HG02885 (cell line): Measurements from ENCODE around the gene ZNF48.
A peak's percentile ranks its signal among the peaks of the same experiment; 100 is the strongest.

ENCODE experiments used
- ATAC-seq: cut with Tn5 transposase; IDR thresholded peaks from one replicate; pipeline ENCODE4 v1.9.1; 2021; ENCODE audit warnings: mild to moderate bottlenecking; ENCODE audit not compliant: unreplicated experiment, poor library complexity

ZNF48 gene

DNA sequence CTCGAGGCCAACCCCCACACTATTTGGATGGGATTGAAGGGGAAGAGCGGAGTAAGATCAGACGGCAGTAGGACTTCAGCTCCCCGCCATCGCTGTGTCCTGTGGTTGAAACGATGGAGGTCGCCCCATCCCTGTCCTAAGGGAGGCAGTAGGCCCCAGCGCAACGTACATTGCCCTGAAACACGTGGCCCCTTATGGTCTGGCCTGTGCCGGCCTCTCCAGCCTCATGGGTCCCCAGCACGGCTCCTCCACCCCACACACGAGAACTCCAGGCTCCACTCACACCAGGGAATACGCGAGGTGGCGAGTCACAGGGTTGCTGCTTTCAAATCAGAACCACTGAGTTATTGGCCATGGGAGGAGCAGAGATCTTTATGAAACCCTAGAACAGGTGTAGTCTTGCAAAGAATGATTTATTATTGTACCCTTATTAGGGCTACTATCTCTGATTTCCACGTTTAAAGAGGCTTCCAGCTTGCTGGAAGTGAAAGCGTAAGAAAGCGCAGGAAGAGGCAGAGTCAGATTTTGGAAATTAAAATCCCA is 35.3 kb downstream of the ZNF48 start:
- ATAC-seq, result peak; percentile 7

DNA sequence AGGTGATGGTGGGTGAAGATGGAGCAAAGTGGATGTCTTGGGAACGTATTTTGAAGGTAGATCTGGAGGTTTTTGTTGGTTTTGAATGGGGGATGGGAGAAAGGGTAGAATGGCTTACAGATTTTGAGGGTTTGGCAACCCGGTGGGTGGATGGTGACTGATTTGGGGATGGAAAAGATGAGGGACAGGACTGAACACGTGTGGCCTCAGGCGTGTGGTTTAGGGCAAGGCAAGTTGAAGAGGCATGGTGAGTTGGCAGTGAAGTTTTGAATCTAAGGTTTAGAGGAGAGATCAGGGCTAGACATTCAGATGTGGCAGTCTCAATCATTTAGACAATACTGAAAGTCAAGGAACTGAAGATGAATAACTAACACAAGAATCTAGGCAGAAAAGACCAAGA is 39.6 kb downstream of the ZNF48 start:
- ATAC-seq, result no peak

DNA sequence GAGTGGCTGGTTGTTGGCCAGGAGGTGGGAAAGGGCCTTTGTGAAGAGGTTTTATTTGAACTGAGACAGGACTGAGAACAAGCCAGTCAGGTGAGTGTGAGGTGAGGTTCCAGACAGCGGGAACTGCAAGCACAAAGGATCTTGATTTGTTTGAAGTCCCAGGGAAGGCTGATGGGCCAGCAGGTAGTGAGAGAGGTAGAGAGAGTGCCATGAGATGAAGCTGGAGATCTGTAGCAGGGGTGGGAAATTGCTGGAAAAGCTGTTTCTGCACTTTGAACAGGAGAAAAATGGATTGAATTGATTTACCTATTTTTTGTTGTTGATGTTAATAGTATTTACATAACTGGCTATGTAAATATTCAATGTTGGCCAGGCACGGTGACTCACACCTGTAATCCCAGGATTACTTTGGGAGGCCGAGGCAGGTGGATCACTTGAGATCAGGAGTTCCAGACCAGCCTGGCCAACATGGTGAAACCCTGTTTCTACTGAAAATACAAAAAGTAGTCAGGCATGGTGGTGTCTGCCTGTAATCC is 42.4 kb downstream of the ZNF48 start:
- ATAC-seq, result no peak

DNA sequence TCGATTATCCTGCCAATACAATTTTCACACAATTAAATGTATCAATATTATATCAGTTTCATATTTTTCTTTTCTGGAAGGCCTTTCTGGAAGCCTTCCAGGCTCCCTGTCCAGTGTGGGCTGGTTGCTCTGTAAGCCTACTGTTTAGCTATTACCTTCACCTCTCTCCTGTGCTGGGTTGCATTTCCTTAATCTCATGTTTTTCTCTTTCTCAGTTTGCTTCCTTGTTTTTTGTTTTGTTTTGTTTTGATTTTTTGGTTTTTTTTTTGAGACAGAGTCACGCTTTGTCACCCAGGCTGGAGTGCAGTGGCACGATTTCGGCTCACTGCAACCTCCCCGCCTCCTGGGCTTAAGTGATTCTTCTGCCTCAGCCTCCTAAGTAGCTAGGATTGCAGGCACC is 43.6 kb downstream of the ZNF48 start:
- no peak for ATAC-seq

DNA sequence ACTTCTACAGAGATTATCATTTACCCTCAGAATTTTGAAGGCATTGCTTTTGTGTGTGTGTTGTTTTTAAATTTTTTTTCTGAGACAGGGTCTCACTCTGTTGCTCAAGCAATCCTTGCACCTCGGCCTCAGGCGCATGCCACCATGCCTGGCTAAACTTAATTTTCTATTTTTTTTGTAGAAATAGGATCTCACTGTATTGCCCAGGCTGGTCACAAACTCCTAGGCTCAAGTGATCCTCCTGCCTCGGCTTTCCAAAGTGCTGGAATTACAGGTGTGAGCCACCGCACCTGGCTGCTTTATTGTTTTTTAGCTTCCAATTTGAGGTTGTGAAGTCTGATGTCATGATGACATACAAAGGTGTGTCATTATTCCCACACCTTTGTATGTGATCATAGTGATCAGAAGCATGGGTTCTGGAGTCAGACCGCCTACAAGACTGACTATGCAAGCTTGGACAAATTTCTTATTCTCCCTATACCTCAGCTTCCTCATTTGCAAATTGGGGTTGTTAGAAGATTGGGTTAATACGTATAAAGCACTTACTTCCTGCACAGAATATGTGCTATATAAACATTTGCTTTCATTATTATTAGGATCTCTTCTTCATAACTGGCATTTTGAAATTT is 44.6 kb downstream of the ZNF48 start:
- no peak for ATAC-seq

DNA sequence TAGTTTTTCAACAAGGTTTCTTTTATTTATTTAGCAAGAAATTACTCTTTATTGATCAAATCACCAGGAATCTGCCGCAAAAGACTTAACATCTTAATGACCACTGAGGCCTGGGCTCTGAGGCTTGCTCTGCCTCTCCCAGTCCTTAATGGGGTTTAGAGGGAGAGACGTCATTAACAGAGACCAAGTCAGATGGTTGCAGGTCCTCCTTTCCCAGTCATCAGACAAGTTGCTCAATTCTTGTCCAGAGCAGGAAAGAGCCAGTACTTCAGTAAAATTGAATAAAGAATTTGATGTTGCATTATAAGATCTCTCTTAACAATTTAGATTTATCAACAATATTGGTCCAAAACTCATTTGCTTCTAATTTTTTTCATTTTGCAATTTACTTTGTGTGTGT is 48.4 kb downstream of the ZNF48 start:
- ATAC-seq, result no peak

DNA sequence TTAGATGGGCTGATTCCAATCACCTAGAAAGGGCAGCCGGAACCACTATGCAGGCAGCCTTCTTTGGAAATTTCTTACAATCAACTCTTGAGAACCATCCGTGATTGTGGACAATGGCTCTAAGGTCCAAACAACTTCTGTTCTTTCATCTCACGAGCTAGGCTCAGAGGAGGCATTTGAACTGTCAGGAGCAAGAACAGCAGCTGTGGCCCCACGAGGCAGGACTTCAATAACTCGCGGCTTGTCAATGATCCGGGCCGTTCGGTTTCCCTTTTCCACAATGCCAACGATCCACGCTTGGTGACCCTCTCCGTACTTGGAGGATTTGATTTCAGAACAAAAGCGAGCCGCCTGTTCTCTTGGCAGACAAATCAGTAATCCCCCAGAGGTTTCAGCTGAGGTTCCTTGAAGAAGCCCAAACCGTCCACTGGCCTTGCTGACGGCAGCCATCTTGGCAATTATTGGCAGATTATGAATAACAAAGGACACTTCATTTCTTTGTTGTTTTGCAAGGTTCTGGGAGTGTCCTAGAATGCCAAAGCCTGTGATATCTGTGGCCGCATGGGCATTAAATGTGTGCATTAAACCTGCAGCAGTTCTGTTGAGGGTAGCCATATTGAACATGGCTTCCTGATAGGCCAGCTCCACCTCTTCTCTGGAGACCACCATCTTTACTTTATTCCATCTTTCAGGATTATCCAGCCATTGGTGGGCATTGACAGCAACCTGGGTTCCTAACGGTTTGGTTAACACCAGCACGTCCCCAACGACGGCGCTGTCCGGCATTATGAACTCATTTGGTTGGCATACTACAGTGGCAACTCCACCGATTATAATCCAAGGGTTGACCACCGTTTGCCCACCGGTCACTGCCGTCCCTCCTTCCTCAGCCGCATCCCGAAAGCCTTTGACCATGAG is 49.3 kb downstream of the ZNF48 start:
- ATAC-seq, result no peak

DNA sequence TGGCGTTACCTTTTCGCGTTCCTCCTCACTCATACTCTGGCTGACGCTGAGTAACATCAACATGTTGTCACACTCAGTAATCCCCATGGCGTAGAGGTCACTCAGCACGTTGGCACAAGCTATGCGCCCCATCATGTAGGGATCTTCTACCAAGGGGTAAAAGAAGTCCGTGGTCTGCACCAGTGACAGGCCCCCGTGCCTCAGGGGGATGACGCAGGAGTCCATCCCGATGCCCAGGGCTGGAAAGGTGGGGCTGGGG is 49.9 kb downstream of the ZNF48 start:
- peak; percentile 28 for ATAC-seq

DNA sequence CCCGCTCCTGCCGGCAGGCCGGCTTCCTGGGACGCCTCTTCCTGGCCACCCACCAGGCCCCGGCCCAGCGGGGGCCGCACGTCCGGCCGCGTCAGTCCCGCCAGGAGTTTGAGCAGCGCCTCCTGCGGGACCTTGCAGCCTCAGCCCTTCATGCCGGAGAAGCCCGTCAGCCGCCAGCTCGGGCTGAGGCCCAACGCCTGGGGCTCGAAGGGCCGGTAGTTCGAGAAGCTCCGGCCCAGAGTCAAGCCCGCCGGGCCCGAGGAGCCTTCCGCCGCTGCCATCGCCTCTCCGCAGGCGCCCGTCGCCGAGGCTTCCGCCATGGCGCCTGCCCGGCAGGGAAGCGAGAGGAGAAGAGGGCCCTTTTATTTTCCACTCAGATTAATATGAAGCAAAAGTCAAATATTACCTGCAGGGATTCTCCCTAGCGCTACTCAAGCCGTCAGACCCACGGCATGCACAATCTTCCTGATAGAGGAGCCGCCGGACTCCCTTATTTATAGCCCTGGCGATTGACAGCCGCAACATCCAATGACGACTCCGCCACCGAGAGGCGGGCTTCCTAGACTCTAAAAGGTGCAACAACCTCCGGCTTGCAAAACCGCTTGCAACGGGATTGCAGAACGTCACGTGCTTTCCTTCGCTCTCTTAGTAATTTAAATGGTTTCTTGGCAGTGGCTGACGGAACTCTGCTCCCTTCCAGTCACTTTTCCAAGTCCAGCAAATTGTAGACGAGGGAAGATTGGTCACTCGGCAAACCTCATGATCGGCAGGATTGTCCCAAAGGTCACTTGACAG is 50.4 kb downstream of the ZNF48 start, which contains the start of gene SEPHS2:
Gene SEPHS2, minus strand, starts transcription at position 467 of the 795 bp plus-strand sequence. Its CDS starts 147 bp downstream, at position 320.
- ATAC-seq, result peak; percentile 87

DNA sequence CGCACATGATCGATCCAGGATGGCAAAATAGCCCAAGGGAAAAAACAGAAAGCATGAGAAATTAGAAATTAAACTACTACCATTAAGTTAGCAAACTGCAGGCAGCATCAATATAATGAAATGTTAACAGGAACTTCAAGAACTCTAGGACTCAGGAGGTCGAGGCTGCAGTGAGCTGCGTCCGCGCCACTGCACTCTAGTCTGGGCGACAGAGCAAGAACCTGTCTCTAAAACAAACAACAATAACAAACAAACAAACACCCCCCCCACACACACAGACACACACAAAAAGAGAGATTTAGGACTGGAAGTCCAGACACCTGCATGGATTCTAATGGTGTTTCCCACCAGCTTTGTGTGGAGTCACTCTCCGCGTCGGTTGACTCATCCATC is 51.0 kb downstream of the ZNF48 start:
- no peak for ATAC-seq

DNA sequence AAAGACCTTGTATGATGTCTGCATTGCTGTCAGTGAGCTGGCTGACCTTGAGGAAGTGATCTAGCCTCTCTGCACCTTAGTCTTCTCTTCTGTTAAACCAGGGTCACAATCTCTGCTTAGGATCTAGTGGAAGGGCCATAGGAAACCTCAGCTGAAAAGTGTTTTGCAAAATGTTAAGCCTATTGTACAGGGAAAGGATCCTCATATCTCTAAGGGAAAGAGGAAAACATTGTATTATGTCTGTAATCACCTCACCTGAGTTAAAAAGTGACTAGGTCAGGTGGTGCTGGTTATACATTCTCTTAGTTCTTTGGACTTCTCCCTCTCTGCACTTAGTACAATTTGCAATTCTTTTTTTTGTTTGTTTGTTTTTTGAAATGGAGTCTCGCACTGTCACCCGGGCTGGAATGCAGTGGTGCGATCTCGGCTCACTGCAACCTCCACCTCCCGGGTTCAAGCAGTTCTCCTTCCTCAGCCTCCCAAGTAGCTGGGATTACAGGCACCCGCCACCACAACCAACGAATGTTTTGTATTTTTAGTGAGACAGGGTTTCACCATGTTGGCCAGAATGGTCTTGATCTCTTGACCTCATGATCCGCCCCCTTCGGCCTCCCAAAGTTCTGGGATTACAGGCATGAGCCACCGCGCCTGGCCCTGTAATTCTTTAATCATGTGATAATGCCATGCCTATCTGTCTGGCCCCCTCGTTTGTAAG is 52.4 kb downstream of the ZNF48 start:
- no peak for ATAC-seq

DNA sequence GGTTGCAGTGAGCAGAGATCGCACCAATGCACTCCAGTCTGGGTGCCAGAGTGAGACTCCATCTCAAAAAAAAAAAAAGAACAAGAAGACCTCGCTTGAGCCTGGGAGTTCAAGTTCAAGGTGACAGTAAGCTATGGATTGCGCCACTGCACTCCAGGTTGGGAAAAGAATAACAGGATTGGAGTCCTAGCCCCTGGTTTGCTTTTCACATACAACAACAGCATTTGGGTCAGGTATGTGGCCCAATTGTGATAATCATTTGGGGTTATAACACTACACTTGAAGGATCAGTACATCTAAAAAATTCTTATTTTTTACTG is 53.9 kb downstream of the ZNF48 start:
- no peak for ATAC-seq
